Measurements from ENCODE around the gene EDAR. TPM values are rescaled to one million over a fixed set of nuclear protein-coding genes. Genes with fewer than 3 reads are reported as not detected.

EDAR gene
- total RNA-seq, 4 donors from 2014 or later = not detected

- in situ Hi-C loops (cut with MboI; ENCODE audit: low sequenced_read_pairs in 4 of 4) (no loop called here), intact Hi-C loops (cut with DNase I; ENCODE audit: low total_unique reads) (no loop called here)
- DNase-seq = no peak
- Histone ChIP-seq H3K27me3 (no peaks in the 10 kb centered on the region), H3K4me1 (no peaks in the 10 kb centered on the region), H3K9me3 (no peaks in the 10 kb centered on the region), H3K27ac (no peak overlapping the region), H3K36me3 (no peaks in the 10 kb centered on the region), H3K4me3 (no peak overlapping the region)
- TF ChIP-seq POLR2A (IDR thresholded peaks at IDR 0.05) = no peak
- no peak for TF ChIP-seq CTCF (IDR thresholded peaks at IDR 0.05 in 4 of 5, conservative IDR thresholded peaks at IDR 0.05 in 1 of 5)
- ATAC-seq = no peak
These were observed 28.0 kb upstream of the EDAR start for GRCh38 chr2:109017017-109017416.

- no peaks in the 10 kb centered on the region for H3K4me1 ChIP-seq
- no peaks in the 10 kb centered on the region for H3K36me3 ChIP-seq
- ATAC-seq = no peak
- no peak overlapping the region for H3K27ac ChIP-seq
- DNase-seq = no peak
- no peaks in the 10 kb centered on the region for H3K27me3 ChIP-seq
- in situ Hi-C loops (cut with MboI; ENCODE audit: low sequenced_read_pairs in 4 of 4) = no loop called here
- H3K4me3 ChIP-seq = no peak overlapping the region
- no peak for TF ChIP-seq CTCF (IDR thresholded peaks at IDR 0.05 in 4 of 5, conservative IDR thresholded peaks at IDR 0.05 in 1 of 5)
- no peak for TF ChIP-seq POLR2A (IDR thresholded peaks at IDR 0.05)
- no peaks in the 10 kb centered on the region for H3K9me3 ChIP-seq
- intact Hi-C loops (cut with DNase I; ENCODE audit: low total_unique reads) = no loop called here
These were observed 27.4 kb upstream of the EDAR start for GRCh38 chr2:109016376-109016775.

GRCh38 chr2:109014476-109014875, 25.5 kb upstream of the EDAR start:
- H3K27ac ChIP-seq = no peak overlapping the region
- no peaks in the 10 kb centered on the region for H3K9me3 ChIP-seq
- in situ Hi-C loops (cut with MboI; ENCODE audit: low sequenced_read_pairs in 4 of 4) (no loop called here), intact Hi-C loops (cut with DNase I; ENCODE audit: low total_unique reads) (no loop called here)
- no peak overlapping the region for H3K4me3 ChIP-seq
- DNase-seq (no peak), ATAC-seq (no peak)
- no peaks in the 10 kb centered on the region for H3K27me3 ChIP-seq
- TF ChIP-seq CTCF (IDR thresholded peaks at IDR 0.05 in 4 of 5, conservative IDR thresholded peaks at IDR 0.05 in 1 of 5) (no peak), POLR2A (IDR thresholded peaks at IDR 0.05) (no peak)
- no peaks in the 10 kb centered on the region for H3K36me3 ChIP-seq
- H3K4me1 ChIP-seq = no peaks in the 10 kb centered on the region

GRCh38 chr2:109013051-109013450, 24.0 kb upstream of the EDAR start:
- no peak for DNase-seq
- Histone ChIP-seq H3K36me3 (no peaks in the 10 kb centered on the region), H3K4me1 (no peaks in the 10 kb centered on the region), H3K27ac (no peak overlapping the region), H3K4me3 (no peak overlapping the region), H3K27me3 (no peaks in the 10 kb centered on the region), H3K9me3 (no peaks in the 10 kb centered on the region)
- no peak for ATAC-seq
- in situ Hi-C loops (cut with MboI; ENCODE audit: low sequenced_read_pairs in 4 of 4) = no loop called here
- intact Hi-C loops (cut with DNase I; ENCODE audit: low total_unique reads) = no loop called here
- TF ChIP-seq CTCF (IDR thresholded peaks at IDR 0.05 in 4 of 5, conservative IDR thresholded peaks at IDR 0.05 in 1 of 5) (no peak), POLR2A (IDR thresholded peaks at IDR 0.05) (no peak)

GRCh38 chr2:109009920-109010610, 21.0 kb upstream of the EDAR start:
- no peaks in the 10 kb centered on the region for H3K4me1 ChIP-seq
- ATAC-seq (no peak), DNase-seq (no peak)
- no peaks in the 10 kb centered on the region for H3K36me3 ChIP-seq
- no peak overlapping the region for H3K27ac ChIP-seq
- H3K27me3 ChIP-seq = no peaks in the 10 kb centered on the region
- H3K9me3 ChIP-seq = no peaks in the 10 kb centered on the region
- intact Hi-C loops (cut with DNase I; ENCODE audit: low total_unique reads) (no loop called here), in situ Hi-C loops (cut with MboI; ENCODE audit: low sequenced_read_pairs in 4 of 4) (no loop called here)
- H3K4me3 ChIP-seq = no peak overlapping the region
- TF ChIP-seq POLR2A (IDR thresholded peaks at IDR 0.05) (no peak), CTCF (IDR thresholded peaks at IDR 0.05 in 4 of 5, conservative IDR thresholded peaks at IDR 0.05 in 1 of 5) (no peak)

Measured in gastrocnemius medialis (tissue), 4 donors.